Small intestine (tissue), 7 donors: ENCODE results near the gene TAF11L3. TPM values are rescaled to one million over a fixed set of nuclear protein-coding genes. Genes with fewer than 3 reads are reported as not detected.
A peak's percentile ranks its signal among the peaks of the same experiment; 100 is the strongest.
"Not testable (repeated sequence)": the region's sequence is repeated elsewhere in the genome, so short reads cannot be mapped to it uniquely, and the experiment has no call there.

Source experiments
- DNase-seq, 2 donors: peaks; one replicate each; pipeline versions ENCODE4 v3.0.0 to v3.0.0-alpha.2; 2013
- FAIRE-seq: peaks from 2 replicates; lab custom pipeline; 2012; peaks lifted over from hg19 to GRCh38; lab: Jason Lieb, UNC
- H3K27ac ChIP-seq, 3 donors: one replicate each; pipeline ENCODE4 v1.5.1; 2013; ENCODE audit warnings: low read length in 2 of 3, mild to moderate bottlenecking in 2 of 3, control low read depth in 1 of 3, inconsistent platforms in 1 of 3, low read depth in 1 of 3, moderate library complexity in 1 of 3
- H3K27me3 ChIP-seq, 3 donors: one replicate each; pipeline ENCODE4 v1.6.1; 2013; ENCODE audit warnings: low read length in 3 of 3, inconsistent platforms in 1 of 3; ENCODE audit not compliant: control insufficient read depth in 3 of 3, insufficient read depth in 3 of 3
- H3K36me3 ChIP-seq, 3 donors: one replicate each; pipeline ENCODE4 v1.6.1; 2013; ENCODE audit warnings: low read length in 3 of 3, inconsistent platforms in 1 of 3, low read depth in 1 of 3, mild to moderate bottlenecking in 1 of 3, moderate library complexity in 1 of 3; ENCODE audit not compliant: control insufficient read depth in 3 of 3, insufficient read depth in 2 of 3
- H3K4me1 ChIP-seq, 3 donors: one replicate each; pipeline ENCODE4 v1.6.1; 2013; ENCODE audit warnings: low read length in 2 of 3, inconsistent platforms in 1 of 3, low read depth in 1 of 3, mild to moderate bottlenecking in 1 of 3, moderate library complexity in 1 of 3; ENCODE audit not compliant: control insufficient read depth in 3 of 3, insufficient read depth in 2 of 3
- H3K4me3 ChIP-seq, 3 donors: one replicate each; pipeline ENCODE4 v1.5.1; 2013; ENCODE audit warnings: low read length in 3 of 3, control low read depth in 1 of 3, inconsistent platforms in 1 of 3, low read depth in 1 of 3, mild to moderate bottlenecking in 1 of 3, moderate library complexity in 1 of 3
- H3K9me3 ChIP-seq, 2 donors: one replicate each; pipeline ENCODE4 v1.6.1; 2013; ENCODE audit warnings: low read depth in 1 of 2, low read length in 1 of 2; ENCODE audit not compliant: control insufficient read depth in 2 of 2, insufficient read depth in 1 of 2
- WGBS, 3 donors: extraction: QIAGEN DNeasy Blood & Tissue Kit; methylation state at CpG; one replicate each; pipeline ENCODE4 v1.1.7; 2013; 5-methylcytosine and 5-hydroxymethylcytosine counted together
- polyA plus RNA-seq, 4 donors: library from polyadenylated mRNA; stranded (reverse) in 3 of 4; unstranded in 1 of 4; fragments of 200-250 nt in 3 of 4; fragments of 120-200 nt in 1 of 4; gene quantifications; one replicate each; pipeline versions ENCODE4 v1.2.1 to v1.2.3, GENCODE V29; 2013
- donor health status: healthy with polysubstance abuse.
- donor health status: control.
- donor health status: control.
- donor health status: Bipolar disorder and iron deficiency.
- donor health status: healthy.

TAF11L3 gene
- polyA plus RNA-seq, 4 donors, result not detected

DNA sequence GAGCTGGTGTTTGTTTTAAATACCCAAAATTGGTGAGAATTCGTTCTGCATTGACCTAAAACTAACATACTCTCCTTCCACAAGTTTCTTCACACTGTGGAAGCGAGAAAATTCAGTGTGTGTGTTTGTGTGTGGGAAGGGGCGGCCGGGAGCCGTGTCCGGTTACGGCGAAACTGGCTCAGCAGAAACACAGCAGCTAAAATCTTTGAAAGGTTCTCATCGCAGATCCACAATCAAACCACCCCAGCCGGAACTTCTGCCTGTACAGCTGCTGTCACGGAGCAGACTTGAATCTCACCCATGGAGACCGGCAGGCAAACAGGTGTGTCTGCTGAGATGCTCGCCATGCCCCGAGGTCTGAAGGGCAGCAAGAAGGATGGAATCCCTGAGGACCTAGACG is 6.8 kb downstream of the TAF11L3 start, which contains the start of gene TAF11L5:
Gene TAF11L5 (plus strand): TSS at position 301 of the 400 bp plus-strand sequence.
- not testable (repeated sequence) for DNase-seq, H3K9me3 ChIP-seq, H3K4me3 ChIP-seq, H3K27ac ChIP-seq, H3K27me3 ChIP-seq, H3K36me3 ChIP-seq, FAIRE-seq, H3K4me1 ChIP-seq
- no CpG with 5 or more reads among the region's 15 CpGs for WGBS, 3 donors

DNA sequence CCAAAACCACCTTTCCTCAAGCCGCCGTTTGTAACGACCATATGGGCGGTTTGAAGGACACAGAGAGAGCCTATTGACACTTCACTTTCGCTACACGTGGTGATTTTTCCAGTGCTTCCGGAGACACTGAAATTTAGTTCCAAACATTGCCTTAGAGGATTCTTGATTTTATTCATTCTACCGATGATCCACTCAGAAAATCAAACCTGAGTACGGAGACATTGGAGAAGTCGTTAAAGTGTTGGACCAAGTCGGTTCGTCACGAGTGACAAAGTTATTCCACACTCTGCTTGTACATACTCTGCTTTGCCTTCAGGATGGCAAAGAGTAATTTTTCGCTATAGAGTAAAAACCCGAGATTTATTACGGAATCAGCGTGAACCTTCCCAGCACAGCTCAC is 8.3 kb downstream of the TAF11L3 start:
- H3K27ac ChIP-seq, H3K27me3 ChIP-seq, H3K4me3 ChIP-seq, H3K9me3 ChIP-seq, H3K36me3 ChIP-seq, H3K4me1 ChIP-seq, FAIRE-seq: not testable (repeated sequence)
- 91 to 95% (median 92%) methylated on average over 9 of the region's 17 CpGs for WGBS, 3 donors
- DNase-seq, result peak in 1 of 2 donors; percentile 31

DNA sequence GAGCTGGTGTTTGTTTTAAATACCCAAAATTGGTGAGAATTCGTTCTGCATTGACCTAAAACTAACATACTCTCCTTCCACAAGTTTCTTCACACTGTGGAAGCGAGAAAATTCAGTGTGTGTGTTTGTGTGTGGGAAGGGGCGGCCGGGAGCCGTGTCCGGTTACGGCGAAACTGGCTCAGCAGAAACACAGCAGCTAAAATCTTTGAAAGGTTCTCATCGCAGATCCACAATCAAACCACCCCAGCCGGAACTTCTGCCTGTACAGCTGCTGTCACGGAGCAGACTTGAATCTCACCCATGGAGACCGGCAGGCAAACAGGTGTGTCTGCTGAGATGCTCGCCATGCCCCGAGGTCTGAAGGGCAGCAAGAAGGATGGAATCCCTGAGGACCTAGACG is 10.2 kb downstream of the TAF11L3 start, which contains the start of gene TAF11L6:
Gene TAF11L6 (plus strand): TSS at position 301 of the 400 bp plus-strand sequence.
- not testable (repeated sequence) for H3K4me1 ChIP-seq, H3K27ac ChIP-seq, DNase-seq, H3K36me3 ChIP-seq, H3K9me3 ChIP-seq, H3K4me3 ChIP-seq, H3K27me3 ChIP-seq, FAIRE-seq
- WGBS, 3 donors, result no CpG with 5 or more reads among the region's 15 CpGs

Other genes starting within 250 kb of the TAF11L3 start
- not detected for gene TAF11L2, start 20.1 kb upstream of the TAF11L3 start, polyA plus RNA-seq
- not detected for gene TAF11L4, start 3.4 kb downstream of the TAF11L3 start, polyA plus RNA-seq
- gene TAF11L5, start 6.9 kb downstream of the TAF11L3 start, polyA plus RNA-seq, result not detected
- not detected for gene TAF11L6, start 10.3 kb downstream of the TAF11L3 start, polyA plus RNA-seq
- not detected for gene TAF11L7, start 67.4 kb downstream of the TAF11L3 start, polyA plus RNA-seq
- gene TAF11L8, start 72.6 kb downstream of the TAF11L3 start, polyA plus RNA-seq, result not detected
- not detected for gene TAF11L9, start 76.0 kb downstream of the TAF11L3 start, polyA plus RNA-seq
- not detected for gene TAF11L10, start 79.5 kb downstream of the TAF11L3 start, polyA plus RNA-seq
- gene TAF11L11, start 85.8 kb downstream of the TAF11L3 start, polyA plus RNA-seq, result not detected
- gene TAF11L12, start 92.0 kb downstream of the TAF11L3 start, polyA plus RNA-seq, result not detected
- not detected for gene TAF11L13, start 113.7 kb downstream of the TAF11L3 start, polyA plus RNA-seq
- not detected for gene TAF11L14, start 116.1 kb downstream of the TAF11L3 start, polyA plus RNA-seq